Mesothelial cell of epicardium (in vitro differentiated cells): Measurements from ENCODE around the gene OXCT2. TPM values are rescaled to one million over a fixed set of nuclear protein-coding genes. Genes with fewer than 3 reads are reported as not detected.
A peak's percentile ranks its signal among the peaks of the same experiment; 100 is the strongest.
"Not testable (repeated sequence)": the region's sequence is repeated elsewhere in the genome, so short reads cannot be mapped to it uniquely, and the experiment has no call there.

Source experiments
- DNase-seq, 2 experiments: peaks; one replicate each; pipeline ENCODE4 v3.0.0; 2021; ENCODE audit warnings: low spot score in 2 of 2; ENCODE audit not compliant: unreplicated experiment in 2 of 2
- H3K27ac Mint-ChIP-seq: 2 replicates; pipeline ENCODE4 v1.8.0; 2021; ENCODE audit warnings: mixed read lengths
- H3K27me3 Mint-ChIP-seq: 2 replicates; pipeline ENCODE4 v1.8.0; 2021; ENCODE audit warnings: low read depth, mixed read lengths
- H3K36me3 Mint-ChIP-seq: 2 replicates; pipeline ENCODE4 v1.8.0; 2021; ENCODE audit warnings: mixed read lengths
- H3K4me1 Mint-ChIP-seq: 2 replicates; pipeline ENCODE4 v1.8.0; 2021; ENCODE audit warnings: mixed read lengths
- H3K4me3 Mint-ChIP-seq: 2 replicates; pipeline ENCODE4 v1.8.0; 2021; ENCODE audit warnings: mild to moderate bottlenecking, moderate library complexity, mixed read lengths
- H3K9me3 Mint-ChIP-seq: 2 replicates; pipeline ENCODE4 v1.8.0; 2021; ENCODE audit warnings: mixed read lengths
- total RNA-seq: library from RNA; stranded (reverse); gene quantifications from 3 replicates; pipeline ENCODE4 v1.2.1, GENCODE V29; 2021
- TF ChIP-seq, protein P1 (sequence below): fragments of 200-600 bp; sonication (generic); IDR thresholded peaks from one replicate; pipeline ENCODE4 v1.5.0; 2021; ENCODE audit warnings: antibody characterized with exemption; ENCODE audit not compliant: unreplicated experiment

The OXCT2 gene
- total RNA-seq, 1 donor from 2014 or later: 0.65 TPM

DNA sequence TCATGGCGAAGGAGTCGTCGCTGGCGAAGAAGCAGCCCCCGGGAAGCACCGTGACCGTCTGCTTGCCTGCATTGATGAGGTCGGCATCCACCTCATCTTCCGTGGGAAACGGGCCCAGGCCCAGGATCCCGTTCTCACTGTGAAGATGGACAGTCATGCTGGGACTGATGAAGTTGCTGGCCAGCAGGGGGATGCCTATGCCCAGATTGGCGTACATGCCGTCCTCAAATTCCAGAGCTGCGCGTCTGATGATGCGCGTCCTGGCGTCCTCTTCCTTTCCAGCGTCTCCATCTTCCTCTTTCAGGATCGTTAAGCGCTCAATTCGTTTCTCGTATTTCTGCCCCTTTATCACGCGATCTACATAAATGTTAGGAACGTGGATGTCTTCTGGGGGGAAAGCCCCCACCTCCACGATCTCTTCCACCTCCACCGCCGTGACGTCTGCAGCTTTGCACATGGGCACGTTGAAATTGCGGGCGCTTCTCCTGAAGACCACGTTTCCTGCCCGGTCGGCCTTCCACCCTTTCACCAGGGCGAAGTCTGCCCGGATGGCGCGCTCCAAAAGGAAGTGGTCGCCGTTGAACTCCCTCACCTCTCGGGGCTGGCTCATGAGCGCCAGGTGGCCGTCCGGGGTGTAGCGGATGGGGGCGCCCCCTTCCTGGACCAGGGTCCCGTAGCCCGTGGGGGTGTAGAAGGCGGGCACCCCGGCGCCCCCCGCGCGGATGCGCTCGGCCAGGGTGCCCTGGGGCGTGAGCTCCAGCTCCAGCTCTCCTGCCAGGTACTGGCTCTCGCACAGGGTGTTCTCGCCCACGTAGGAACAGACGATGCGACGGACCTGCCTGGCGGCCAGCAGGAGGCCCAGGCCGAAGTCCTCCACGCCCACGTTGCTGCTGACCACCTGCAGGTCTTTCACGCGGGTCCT lies 787 bp downstream of the OXCT2 start:
- H3K4me3 Mint-ChIP-seq: peak overlapping the region; percentile 63
- not testable (repeated sequence) for H3K36me3 Mint-ChIP-seq, H3K9me3 Mint-ChIP-seq, H3K4me1 Mint-ChIP-seq, DNase-seq, H3K27ac Mint-ChIP-seq, H3K27me3 Mint-ChIP-seq

DNA sequence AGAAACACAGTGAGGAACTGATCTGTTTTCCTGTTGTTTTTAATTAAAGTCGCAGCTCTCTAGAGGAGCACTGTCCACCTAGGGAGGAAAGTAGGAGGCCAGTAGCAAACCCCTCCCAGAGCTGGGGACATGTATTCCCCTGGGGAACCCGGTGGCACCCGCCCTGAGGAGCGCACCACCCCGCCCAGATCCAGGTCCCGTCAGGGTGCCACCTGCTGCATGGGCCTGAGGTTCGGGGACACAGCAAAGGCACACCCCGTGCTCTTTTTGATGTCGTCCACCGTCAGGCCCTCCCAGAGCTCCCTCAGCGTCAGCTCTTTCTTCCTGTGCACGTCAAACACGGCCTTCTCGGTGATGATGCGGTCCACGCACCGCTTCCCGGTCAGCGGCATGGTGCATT lies 1.6 kb downstream of the OXCT2 start:
- H3K27ac Mint-ChIP-seq, H3K4me3 Mint-ChIP-seq, H3K9me3 Mint-ChIP-seq, H3K27me3 Mint-ChIP-seq, H3K36me3 Mint-ChIP-seq, DNase-seq, H3K4me1 Mint-ChIP-seq: not testable (repeated sequence)

DNA sequence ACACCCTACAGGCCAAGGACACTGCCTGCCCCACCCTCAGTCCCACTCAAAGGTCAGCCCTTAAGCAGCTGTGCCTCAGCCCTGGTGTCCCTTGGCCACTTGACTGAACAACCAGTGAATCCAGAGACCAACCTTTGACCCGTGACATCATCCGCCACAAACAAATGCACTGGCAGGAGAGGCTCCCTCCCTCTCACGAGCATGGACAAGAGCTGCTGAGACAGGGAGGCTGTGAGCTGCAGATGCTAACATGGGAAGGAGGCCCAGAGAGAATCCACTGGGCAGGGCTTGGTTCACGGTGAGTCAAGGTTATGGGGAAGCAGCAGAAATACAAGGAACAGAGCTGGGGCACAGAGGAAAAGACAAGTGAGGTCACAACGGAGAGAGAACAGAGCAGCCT lies 4.7 kb downstream of the OXCT2 start:
- not testable (repeated sequence) for H3K27ac Mint-ChIP-seq, H3K9me3 Mint-ChIP-seq, H3K4me1 Mint-ChIP-seq, H3K27me3 Mint-ChIP-seq, H3K36me3 Mint-ChIP-seq, DNase-seq, H3K4me3 Mint-ChIP-seq

DNA sequence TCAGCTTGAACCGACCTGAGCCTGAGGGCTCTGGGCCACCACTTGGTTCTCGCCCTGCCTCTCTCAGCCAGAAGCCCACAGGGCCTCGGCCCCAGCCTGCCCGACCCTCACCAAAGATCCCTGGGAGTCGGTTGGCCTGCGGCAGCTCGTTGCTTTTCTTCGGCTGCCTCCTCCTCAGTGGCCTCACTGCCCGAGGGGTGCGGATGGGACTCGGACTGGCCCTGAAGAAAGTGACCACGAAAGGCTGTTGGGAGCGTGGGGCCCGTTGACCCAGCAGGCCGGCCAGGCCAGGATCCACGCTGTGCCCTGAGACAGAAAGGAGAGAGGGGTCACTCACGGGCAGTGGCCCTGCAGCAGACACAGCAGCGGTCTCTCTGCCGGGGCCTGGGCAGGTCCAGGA lies 6.6 kb downstream of the OXCT2 start:
- H3K9me3 Mint-ChIP-seq, H3K27me3 Mint-ChIP-seq, H3K4me1 Mint-ChIP-seq: not testable (repeated sequence)

DNA sequence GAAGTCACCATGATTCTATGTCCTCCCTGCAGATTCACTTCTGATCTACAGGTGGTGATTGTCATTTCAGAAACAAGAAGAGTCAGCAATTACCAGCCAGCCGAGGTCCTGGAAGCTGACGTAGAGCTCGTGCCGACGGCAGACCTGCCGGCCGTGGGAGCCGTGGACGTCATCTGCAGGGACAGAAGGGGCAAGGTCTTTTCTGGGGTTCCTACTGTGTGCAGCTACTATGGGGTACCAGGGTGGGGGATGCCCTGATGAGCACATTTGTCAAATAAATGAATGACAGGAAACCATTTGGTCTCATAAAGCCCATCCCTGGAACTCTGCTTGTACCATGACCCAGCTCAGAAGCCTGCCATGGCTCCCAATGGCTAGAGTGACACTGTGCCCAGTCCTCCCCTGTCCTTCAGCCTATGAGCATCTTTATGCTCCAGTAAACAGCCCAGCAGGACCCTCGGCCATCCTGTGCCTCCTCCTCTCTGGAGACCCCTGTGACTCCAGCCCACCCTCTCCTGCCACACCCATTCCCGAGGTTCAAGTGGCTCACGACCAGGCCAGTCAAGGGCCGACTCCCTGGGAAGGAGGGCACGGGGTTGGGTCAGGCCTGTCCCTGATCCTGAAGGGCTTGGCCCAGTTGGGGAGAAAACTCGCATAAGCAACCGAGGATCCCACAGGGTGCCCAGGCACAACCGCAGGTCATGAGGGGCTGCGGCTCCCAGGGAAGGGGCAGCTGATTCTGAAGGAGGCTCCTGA lies 7.4 kb downstream of the OXCT2 start:
- not testable (repeated sequence) for H3K9me3 Mint-ChIP-seq, DNase-seq, H3K27ac Mint-ChIP-seq, H3K4me3 Mint-ChIP-seq, H3K27me3 Mint-ChIP-seq, H3K4me1 Mint-ChIP-seq, H3K36me3 Mint-ChIP-seq

More for the DNA sequence above, 6.6 kb downstream of the OXCT2 start:
- not testable (repeated sequence) for H3K36me3 Mint-ChIP-seq, DNase-seq, H3K27ac Mint-ChIP-seq, H3K4me3 Mint-ChIP-seq

DNA sequence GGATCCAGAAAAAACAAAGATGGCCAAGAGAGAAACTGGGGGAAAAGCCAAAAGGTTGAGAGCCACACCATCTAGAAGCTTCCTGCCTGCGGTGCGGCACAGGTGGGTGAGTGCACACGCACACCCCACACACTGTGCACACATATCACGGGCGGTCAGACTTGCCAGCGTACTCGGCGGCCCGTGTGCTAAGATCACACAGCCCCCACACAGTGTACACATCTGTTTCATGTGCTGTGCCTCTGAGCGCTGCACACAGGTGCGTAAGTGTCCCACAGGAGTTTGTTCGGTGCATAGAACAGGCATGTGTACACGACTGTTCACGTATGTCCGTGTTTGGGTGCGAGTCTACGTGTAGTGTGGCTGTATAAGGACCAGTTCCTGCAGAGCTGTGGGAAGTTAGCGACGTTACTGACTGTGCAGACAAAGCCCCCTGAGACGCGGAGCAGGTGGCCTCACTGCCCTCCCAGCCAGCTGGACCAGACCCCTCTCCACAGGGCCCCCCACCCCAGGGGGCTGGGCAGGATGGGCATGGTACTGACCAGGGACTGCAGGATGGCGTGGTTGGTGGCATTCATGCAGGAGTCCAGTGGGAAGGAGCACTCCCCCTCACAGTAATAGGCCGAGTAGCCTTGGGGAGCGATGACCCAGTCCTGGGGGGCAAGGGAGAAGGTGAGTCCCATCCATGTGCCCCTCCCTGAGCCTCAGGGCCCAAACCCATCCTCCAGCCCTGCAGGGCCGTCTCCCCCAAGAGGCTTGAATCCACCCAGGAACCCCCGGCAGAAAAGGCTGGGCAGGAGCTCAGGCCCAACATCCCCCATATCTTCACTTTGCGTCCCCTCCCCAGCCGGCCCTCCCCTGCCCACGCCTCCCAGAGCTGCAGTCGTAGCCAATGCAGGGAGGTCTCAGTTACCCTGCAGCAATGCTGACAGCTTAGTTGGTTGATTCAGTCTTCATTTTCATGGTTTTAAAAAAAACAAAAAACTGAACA lies 8.3 kb downstream of the OXCT2 start:
- Mint-ChIP-seq H3K9me3 (no peaks in the 10 kb centered on the region), H3K36me3 (peaks cover 6% of the 10 kb centered on the region), H3K4me1 (no peaks in the 10 kb centered on the region), H3K27ac (no peak overlapping the region), H3K27me3 (no peaks in the 10 kb centered on the region), H3K4me3 (no peak overlapping the region)
- TF ChIP-seq, protein P1, sequence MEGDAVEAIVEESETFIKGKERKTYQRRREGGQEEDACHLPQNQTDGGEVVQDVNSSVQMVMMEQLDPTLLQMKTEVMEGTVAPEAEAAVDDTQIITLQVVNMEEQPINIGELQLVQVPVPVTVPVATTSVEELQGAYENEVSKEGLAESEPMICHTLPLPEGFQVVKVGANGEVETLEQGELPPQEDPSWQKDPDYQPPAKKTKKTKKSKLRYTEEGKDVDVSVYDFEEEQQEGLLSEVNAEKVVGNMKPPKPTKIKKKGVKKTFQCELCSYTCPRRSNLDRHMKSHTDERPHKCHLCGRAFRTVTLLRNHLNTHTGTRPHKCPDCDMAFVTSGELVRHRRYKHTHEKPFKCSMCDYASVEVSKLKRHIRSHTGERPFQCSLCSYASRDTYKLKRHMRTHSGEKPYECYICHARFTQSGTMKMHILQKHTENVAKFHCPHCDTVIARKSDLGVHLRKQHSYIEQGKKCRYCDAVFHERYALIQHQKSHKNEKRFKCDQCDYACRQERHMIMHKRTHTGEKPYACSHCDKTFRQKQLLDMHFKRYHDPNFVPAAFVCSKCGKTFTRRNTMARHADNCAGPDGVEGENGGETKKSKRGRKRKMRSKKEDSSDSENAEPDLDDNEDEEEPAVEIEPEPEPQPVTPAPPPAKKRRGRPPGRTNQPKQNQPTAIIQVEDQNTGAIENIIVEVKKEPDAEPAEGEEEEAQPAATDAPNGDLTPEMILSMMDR: no peak
- DNase-seq: no peak

DNA sequence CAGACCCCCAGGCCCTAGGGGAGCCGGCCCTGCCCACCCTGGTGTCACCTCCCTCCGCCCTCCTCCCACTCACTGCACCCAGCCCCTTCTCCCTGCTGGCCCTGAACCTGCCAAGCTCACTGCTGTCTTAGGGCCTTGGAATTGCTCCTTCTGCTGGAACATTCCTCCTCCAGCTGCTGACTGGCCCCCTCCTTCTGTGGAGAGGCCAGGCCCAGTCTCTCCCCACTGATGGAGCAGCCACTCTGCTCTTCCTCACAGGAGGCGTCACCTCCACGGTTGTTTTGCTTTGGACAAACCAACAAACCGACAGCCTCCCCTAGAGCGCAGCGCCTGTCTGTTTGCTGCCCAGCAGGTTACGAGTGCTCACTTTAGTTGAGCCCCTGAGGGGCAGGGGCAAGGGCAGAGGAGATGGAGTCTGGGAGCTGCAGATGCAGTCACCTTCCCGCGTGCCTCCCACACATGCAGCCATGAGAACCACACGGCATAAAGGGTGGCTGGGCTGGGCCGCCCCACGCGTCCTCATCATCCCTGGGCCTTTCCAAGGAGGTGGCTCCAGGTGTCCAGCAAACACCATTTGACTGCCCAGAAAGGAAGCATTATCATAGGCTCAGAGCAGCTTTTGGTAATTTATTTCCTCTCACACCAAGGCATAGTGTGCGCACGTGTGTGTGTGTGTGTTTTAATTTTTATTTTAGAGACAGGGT lies 9.4 kb downstream of the OXCT2 start:
- TF ChIP-seq, protein P1: no peak
- no peak for DNase-seq
- no peak overlapping the region for H3K27ac Mint-ChIP-seq
- no peak overlapping the region for H3K4me3 Mint-ChIP-seq
- H3K4me1 Mint-ChIP-seq: no peaks in the 10 kb centered on the region
- no peaks in the 10 kb centered on the region for H3K27me3 Mint-ChIP-seq
- H3K36me3 Mint-ChIP-seq: peaks cover 14% of the 10 kb centered on the region
- H3K9me3 Mint-ChIP-seq: no peaks in the 10 kb centered on the region
